Frontal cortex (tissue), 4 donors: ENCODE results near the gene C1orf159. TPM values are rescaled to one million over a fixed set of nuclear protein-coding genes. Genes with fewer than 3 reads are reported as not detected.

ENCODE experiments used
- DNase-seq, 2 donors: peaks; one replicate each; pipeline ENCODE4 v3.0.0; 2012; ENCODE audit warnings: low spot score in 2 of 2
- FAIRE-seq: peaks from 2 replicates; lab custom pipeline; 2012; peaks lifted over from hg19 to GRCh38; lab: Jason Lieb, UNC
- total RNA-seq: library from RNA; depleted of rRNA; stranded (reverse); fragments of >200 nt; gene quantifications from one replicate; pipeline ENCODE4 v1.2.3, GENCODE V29; 2014
- donor health status: control.
- donor health status: control.
- donor health status: control.

The C1orf159 gene
- total RNA-seq, 1 donor from 2014 or later = 6.1 TPM

DNA sequence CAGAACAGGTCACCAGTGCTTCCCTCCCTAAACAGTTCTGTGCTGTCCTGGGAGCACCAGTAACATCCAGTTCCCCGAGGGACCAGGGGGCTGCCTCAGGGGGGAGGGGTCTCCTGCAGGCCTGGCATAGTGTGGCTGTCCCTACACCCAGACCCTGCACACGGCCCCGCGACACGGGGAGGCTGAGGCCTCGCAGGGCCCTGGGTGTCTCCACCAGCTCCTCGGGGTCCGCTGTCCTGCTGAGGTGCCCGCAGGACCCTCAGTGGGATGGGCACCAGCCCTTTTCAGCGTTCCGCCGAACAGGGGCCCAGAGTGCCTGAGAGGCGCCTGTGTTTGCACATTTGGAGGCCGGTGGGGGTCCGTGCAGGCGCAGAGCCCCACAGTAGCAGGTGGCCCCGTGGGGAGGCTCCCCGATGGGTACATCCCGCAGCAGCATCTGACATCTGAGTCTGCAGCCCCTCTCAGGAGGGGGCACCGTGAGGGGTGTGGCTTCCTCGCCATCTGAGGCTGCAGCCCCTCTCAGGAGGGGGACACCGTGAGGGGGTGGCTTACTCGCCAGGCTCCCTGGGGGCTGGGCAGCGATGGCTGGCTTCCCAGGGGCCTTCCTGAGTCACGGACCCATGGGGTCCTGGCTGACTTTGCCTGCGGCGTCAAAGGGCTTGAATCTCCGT, 18.5 kb upstream of the C1orf159 start:
- FAIRE-seq (no peak), DNase-seq (no peak)

DNA sequence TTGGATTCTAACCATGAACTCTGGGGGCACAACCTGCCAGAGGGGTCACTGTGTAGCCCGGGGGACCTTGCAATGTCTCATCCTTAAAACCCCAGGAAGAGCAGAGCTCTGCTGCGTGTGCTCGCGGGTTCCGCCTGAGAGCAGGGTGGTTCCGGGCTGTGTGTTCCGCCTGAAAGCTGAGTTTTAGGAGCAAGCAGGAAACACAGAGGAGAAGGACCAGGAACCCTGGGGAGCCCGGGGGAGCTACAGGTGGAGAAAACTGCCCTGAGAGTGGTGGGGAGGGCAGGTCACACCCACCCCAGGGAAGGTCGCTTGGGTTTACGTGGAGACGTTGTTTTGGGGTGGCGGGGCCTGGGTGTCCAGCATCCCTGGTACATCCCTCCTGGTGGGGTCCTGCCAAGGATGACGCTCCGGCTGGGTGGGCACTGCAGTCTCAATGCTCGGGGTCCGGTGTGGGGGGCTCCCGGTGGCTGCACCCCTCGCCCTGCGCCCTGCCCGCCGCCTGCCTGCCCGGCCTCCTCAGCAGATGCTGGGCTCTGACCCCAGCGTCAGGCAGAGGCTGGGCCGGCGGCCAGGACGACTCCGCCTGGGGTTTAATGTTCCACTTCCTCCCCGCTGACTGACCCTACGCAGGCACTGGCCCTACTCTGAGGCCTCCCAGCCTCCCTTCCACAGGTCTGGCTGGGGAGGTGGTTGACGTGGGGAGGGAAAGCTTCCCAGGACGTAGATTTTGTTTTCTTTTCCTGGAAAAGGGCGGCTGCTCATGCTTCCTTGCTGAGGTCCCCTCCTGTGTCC, 17.3 kb upstream of the C1orf159 start:
- no peak for FAIRE-seq
- DNase-seq = no peak

DNA sequence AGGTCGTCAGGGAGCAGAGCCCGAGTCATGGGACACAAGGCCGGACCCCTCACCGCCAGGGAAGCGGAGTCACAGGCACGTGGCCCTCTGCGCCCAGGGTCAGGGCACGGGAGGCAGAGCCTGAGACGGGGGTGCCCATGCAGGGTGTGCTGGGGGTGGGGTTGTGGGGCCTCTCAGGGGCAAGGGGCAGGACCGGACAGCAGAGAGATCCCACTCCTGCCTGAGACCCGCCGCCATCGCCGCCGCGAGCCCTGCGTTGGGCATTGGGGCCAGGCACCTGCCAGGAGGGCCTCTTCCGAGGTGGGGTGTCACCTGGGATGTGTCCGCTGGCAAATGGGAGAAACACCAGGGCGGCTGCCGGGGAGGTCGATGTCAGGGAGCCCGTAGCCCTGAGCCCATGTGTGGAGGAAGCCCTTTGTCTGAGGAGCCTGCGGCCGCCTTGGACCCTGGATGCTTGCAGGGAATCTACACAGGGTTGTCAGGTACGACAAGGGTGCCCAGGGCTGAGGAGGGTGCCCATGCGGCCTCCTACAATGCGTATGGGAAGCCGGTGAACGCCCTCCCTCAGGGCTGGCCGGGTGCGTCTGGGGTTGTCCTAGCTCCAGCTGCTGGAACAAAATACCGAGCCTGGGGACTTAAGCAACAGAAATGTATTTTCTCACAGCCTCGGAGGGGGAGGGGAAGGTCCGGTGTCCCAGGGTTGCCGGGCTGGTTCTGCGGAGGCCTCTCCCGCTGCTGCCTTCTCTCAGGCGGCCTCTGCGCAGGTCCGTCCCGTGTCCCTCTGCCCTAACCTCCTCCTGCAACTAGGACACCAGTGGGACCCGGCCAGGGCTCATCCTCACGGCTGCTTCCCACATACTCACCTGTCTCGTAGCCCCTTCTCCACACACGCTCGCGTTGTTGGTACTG, 16.4 kb upstream of the C1orf159 start:
- FAIRE-seq (no peak), DNase-seq (no peak)

DNA sequence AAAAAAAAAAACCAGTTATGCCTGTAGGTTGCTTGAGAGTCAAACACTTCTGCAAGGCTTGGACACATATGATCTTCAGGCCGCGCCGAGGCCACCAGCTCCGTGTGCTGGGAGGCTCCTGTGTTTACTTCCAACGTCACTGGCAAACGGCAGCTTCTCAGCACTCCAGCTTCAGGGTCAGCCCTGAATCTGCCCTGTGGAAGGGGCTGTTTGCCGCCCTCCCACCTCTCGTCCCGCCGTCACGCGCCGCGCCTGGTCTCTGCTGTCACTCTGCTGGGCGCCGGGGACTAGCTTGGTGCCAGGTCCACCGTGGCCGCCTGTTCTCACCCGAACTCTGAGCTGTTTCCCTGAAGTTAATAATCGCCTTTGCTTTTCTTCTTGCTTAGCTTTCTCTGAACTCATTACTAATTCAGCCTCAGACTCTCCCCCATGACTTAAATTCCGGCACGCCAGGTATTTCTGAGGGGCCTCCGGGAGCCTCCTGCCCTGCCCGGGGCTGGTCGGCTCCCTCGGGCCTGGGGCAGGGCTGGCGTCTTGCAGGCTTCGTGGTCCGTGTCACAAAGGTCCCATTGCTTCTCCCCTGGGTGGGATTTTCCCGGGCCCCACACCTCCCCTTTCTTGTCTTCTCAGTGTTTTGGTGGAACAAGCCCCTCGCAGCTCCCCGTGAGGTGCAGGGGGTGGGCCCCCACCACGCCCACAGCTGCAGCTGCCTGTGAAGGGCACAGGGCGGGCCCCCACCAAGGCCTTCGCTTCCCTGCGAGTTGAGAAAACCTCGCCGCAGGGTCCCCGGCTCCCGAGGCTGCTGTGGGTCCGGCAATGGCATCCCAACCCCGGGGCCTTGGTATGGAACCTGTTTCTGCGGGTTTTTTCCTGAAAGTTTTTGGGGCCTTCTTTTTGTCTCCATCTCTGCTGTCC, 14.6 kb upstream of the C1orf159 start:
- FAIRE-seq (no peak), DNase-seq (no peak)

DNA sequence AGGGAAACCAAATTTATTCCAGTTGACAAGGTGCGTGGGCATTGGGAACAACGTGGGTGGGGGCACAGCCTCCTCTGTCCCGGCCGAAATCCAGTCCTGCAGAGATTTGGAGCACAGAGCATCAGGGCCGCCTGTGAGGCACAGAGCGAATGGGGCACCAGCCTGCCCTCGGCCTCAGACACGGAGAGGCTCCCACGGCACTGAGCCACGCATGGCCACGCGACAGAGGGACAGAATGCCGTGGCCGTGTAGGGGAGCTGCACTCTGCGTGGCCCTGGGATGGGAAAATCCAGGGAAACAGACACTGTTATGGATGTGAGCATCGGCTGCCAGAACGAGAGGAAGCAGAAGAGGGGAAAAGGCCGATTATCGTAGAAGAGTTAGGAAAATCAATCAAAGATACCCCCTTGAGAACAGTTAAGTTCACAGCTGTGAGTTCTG, 13.5 kb upstream of the C1orf159 start:
- DNase-seq (no peak), FAIRE-seq (no peak)

DNA sequence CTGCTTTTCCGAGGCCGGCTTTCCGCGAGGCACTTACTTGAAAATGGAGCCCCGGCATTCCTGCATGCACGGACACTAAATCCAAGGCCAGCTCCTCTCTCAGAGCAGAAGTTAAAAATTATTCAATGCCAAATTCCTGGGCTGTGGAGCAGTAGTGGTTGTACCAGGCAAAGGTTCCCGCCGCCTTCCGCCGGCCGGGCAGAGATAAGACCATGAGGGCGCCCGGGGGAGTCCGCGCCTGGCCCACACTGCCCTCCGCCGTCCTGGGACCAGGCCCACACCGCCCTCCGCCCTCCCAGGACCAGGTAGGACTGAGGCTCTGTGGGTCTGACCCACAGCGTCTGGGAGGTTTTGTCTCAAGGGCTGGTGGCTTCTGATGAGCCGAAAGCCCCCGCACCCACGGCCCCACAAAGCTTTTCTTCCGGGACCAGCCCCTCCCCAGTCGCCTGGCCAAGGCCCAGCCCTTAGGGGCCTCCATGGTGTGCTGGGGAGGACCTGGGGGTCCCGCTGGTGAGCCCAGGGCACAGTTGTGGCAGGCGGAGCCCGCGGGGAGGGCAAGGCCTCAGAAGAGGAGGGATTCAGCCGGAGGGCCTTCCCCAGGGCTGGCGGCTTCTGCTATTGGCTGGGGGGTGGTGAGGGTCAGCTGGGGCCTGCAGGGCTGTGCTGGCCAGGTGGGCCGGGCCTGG, 12.7 kb upstream of the C1orf159 start:
- no peak for DNase-seq
- no peak for FAIRE-seq

DNA sequence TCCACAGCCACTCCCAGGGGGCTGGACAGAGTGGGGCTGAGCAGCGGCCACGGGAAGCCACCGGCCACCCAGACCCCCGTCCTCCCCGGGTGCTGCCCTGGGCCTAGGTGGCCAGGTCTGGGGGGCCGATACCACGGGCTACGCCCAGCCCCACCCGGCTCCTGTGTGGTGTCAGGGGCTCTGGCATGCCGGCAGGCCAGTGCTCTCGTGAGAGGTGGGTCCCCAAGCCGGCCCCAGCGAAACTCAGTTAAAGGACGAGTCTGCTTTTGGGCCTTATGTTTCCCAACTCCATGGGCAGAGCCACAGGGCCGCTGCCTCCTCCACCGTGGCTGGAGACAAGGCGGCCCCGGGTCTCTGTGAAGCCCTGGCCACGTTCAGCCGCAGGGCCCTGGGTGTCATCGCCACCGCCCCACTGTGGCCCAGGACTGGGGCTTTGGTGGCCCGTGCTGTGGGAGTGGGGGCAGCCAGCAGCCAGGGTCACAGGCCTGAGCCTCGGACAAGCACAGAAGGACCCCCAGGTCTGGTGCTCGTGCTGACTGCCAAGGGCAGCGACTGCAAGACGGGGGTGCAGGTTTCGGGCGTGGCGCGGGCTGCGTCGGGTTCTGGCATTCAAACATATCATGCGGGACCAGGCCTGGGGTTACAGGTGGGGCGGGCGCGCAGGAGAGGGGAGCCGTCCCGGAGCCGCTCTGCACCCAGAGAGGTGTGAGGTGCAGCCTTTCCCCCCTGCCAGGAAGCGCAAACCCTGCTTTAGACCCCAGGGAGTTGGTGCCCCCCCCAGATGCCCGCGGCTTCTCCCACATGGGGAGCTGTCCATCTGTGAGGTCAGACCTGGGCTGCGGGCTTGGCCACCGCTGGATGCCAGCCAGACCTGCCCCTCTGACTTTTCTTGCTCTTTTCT, 11.9 kb upstream of the C1orf159 start:
- DNase-seq (no peak), FAIRE-seq (no peak)

DNA sequence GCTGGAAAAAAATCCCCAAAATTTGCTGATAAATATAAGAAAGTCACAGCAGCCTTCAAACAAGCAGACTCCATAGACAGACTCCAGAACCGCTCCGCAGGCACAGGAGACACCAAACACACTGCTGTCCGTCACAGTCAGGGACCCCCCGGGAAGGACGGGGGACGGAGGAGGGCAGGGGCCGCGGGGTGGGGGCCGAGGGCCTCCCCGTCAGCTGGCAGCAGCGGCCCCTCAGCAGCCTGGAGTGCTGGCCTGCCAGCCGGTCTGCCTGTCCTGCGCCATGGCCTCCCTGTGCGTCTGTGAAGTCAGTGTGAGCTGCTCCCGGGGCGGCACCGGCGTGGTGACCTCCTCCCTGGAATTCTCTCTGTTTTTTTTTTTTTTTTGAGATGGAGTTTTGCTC, 10.1 kb upstream of the C1orf159 start:
- FAIRE-seq (no peak), DNase-seq (no peak)

DNA sequence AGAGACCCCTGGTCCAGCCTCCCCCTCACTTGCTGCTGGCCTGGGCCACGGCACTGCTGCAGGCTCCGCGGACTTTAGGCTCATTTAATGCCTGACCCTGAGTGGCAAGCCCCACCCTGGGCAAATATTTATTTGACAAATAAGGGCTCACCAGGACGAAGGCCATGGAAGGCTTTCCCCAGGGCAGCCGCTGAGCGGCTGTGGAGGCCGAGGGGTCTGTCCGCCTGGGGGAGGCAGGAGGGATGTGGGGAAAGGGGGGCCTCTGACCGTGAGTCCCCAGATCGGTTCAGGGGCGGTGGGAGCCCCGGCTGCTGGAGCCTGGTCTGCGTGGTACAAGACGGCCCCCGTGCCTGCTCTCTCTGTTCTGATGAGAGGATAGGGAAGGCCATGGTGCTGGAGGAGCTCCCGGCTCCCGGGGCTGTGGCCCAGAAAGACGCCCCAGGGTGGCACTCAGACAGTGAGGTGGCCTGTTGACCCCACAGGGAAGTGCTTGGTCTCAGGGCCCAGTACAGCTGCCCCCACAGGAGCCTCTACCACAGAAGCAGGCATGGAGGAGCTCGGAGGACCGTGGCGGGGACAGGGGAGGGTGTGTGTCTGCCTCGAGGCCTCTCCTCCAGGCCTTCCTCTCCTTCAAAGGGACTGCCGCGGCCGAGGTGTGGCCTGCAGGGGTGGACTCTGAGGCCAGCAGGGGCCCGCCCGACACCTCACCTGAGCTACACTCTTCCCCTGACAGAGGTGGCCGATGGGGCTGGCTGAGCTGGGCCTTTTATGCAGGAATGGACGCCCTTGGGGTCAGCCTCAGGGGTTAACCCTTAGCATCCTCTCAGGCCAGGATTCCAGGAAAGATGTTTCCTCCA, 9.1 kb upstream of the C1orf159 start:
- FAIRE-seq = no peak
- DNase-seq = no peak

DNA sequence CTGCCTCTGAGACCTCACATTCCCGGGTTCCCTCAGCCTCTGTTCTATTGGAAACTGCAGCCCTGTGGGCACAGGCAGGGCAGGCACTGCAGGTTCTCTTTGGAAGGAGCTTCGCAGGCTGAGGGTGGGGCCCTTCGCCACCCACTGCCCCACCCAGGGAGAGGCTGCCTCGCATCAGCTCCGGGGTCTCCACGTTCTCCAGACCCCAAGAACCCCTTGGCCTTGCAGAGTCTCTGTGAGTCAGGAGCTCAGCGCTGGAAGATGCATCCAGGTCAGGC, 8.6 kb upstream of the C1orf159 start:
- FAIRE-seq (no peak), DNase-seq (no peak)

DNA sequence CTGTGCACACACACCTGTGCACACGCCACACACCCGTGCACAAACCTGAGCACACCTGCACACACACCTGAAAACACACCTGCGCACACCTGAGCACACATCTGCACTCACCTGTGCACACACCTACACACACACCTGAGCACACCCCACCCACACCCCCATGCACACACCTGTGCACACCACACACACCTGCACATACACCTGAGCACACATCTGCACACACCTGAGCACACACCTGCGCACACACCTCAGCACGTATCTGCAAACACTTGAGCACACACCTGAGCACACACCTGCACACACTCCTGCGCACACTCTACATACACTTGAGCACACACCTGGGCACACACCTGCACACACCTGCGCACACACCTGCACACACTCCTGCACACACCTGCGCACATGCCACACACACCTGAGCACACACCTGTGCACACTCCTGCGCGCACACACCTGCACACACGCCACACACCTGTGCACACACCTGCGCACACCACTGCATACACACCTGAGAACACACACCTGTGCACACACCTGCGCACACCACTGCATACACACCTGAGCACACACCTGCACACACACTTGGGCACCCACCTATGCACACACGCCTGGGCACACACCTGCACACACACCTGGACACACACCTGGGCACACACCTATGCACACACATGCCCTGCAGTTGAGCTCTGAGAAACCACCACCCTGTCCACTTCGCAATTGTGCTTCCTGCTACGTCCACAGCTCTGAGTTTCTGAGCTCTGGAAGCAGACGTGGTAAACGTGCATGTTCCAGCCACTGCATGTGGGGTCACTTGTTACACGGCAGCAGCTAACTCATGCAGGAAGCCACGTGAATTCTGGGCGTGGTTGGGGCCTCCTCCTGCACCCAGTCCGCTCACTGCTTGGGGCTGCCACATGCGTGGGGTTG, 8.0 kb upstream of the C1orf159 start:
- FAIRE-seq (no peak), DNase-seq (no peak)

DNA sequence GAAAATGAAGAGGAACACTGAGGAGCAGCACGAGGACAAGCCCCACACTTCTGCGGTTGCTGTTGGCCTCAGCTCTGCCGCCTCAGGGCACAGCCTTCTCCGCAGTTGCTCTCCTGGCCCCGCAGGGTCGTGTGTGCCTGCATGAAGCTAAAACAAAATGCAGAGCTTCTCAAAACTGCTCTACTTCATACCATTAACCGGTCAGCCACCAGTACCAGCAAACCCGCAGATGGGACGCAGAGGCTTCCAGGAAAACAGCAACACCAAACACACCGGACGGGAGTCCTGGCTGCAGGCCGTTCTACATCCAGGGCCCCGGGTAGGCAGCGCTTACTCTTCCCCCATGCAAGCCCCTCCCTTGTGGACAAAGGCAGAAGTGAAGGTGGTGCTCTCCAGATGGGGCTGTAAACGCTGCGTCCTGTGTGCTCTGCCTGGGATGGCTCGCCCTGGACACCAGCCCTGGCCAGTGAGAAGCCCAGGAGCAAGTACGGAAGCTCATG, 7.1 kb upstream of the C1orf159 start:
- FAIRE-seq (no peak), DNase-seq (no peak)

DNA sequence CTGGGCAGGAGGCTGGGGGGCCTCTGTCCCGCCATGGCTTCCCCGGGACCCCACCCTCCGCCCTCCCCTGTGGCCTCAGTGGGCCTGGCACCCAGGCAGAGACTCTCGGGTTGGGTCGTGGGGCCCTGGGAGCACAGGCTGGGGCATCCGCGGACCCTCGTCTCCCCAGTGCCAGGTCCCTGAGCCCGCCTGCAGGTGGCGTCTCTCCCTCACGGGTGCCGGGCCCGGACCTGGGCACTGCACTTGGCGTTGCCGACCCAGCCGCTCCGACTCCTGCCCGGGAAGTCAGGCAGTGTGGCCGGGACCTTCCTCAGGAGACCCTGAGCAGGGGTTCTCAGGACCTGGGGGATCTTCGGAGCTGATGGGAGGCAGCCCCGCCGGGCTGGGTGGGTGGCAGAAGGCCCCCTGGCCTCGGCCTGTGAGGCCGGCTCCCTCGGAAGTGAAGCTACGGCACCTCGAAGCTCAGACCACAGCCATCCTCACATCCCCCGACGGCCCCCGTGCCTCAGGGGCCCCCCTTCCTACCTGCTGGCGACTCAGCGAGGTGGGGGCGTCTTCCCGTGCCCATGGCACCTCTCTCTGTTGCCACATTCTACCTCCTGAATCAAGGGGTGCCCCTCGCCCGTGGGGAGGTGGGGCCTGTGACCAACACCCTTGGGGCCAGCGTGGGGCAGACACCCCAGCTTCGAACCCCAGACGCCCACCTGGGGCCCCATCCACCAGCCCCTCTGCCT, 6.4 kb upstream of the C1orf159 start:
- peak; percentile 90 to 94 for DNase-seq

DNA sequence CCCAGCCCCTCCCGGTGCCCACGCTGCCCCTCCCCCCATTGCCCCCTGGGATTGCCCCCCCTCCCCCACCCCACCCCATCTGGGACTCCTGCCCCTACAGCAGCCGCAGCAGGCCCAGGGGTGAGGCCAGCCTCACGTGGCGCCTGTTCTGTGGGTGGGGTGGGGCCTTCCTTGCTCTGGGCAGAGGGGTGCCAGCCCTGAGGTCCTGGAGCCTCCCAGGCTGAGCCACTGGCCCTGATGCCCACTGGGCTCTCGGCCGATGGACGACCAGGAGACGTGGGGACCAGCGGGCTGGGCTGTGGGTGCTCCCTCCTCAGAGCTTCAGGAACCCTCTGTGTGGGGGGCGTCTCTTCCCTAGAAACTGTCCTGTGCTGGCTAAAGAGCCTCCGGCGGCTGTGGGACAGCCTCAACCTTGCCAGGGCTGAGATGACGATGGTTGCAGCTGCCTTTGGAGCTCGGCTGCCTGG, 5.8 kb upstream of the C1orf159 start:
- DNase-seq (no peak), FAIRE-seq (no peak)

More for the DNA sequence above, 6.4 kb upstream of the C1orf159 start:
- no peak for FAIRE-seq
